ENCODE results near the gene MPO. TPM values are rescaled to one million over a fixed set of nuclear protein-coding genes. Genes with fewer than 3 reads are reported as not detected.

Gene MPO
- total RNA-seq, 1 experiment from 2014 or later: not detected

- Histone ChIP-seq H3K79me2 (ENCODE audit: low read depth) (no peaks in the 10 kb centered on the region), H3K27me3 (ENCODE audit: insufficient read depth, low read depth) (peaks cover 76% of the 10 kb centered on the region), H3K36me3 (ENCODE audit: low read depth) (no peaks in the 10 kb centered on the region), H2AFZ (no peak overlapping the region), H3K9me3 (ENCODE audit: insufficient read depth, low read depth) (no peaks in the 10 kb centered on the region), H4K20me1 (ENCODE audit: insufficient read depth) (no peaks in the 10 kb centered on the region), H3F3A (ENCODE audit: insufficient read depth, low read depth) (no peaks in the 10 kb centered on the region), H3K4me2 (no peak overlapping the region), H3K4me3 (no peak overlapping the region), H3K4me1 (replicated peaks; ENCODE audit: insufficient read depth) (no peaks in the 10 kb centered on the region), H3K27ac (no peak overlapping the region), H3K9me2 (ENCODE audit: insufficient read depth) (no peaks in the 10 kb centered on the region)
- intact Hi-C loops (cut with micrococcal nuclease; ENCODE audit: unreplicated experiment): no loop called here
- ChIA-PET CTCF (no interaction called here), POLR2A (ENCODE audit: unreplicated experiment) (interaction anchor here (0.5 to 0.6 kb wide), 2 partner anchors 141 to 193 kb away, joined by 3 to 9 read pairs; no protein-coding TSS in a partner anchor)
- no TSS peak for BruUV-seq (replicated peaks)
- no peak for DNase-seq
- TF ChIP-seq, protein P1, sequence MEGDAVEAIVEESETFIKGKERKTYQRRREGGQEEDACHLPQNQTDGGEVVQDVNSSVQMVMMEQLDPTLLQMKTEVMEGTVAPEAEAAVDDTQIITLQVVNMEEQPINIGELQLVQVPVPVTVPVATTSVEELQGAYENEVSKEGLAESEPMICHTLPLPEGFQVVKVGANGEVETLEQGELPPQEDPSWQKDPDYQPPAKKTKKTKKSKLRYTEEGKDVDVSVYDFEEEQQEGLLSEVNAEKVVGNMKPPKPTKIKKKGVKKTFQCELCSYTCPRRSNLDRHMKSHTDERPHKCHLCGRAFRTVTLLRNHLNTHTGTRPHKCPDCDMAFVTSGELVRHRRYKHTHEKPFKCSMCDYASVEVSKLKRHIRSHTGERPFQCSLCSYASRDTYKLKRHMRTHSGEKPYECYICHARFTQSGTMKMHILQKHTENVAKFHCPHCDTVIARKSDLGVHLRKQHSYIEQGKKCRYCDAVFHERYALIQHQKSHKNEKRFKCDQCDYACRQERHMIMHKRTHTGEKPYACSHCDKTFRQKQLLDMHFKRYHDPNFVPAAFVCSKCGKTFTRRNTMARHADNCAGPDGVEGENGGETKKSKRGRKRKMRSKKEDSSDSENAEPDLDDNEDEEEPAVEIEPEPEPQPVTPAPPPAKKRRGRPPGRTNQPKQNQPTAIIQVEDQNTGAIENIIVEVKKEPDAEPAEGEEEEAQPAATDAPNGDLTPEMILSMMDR (conservative IDR thresholded peaks at IDR 0.05): no peak
- no peak for TF ChIP-seq EZH2 (IDR thresholded peaks at IDR 0.05; ENCODE audit: low read depth)
Observed at GRCh38 chr17:58326609-58327362, 46.1 kb upstream of the MPO start.

DNA sequence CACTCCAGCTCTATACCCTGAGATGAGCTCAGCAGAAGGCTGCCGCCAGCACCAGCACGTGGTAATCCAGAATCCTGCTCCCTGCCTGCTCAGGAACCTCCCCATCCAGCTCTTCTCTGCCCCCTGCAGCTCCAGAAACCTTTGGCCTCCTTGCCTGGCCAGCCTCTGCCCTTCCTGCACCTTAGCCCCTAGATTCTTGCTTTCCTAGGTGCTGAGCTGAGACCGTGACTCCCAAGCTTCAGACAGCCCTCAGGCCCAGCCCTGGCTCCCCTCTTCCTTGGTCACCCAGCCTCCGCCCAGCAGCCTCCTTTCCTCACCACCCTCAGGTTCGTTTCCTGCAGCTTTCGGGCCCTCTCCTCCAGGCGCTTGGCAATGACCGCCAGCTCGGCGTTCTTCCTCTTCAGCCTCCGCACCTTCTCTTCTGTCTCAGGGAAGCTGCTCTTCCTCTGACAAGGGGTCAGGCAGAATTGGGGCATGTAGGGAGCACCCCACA, 45.3 kb upstream of the MPO start:
- no peaks in the 10 kb centered on the region for H3K79me2 ChIP-seq (ENCODE audit: low read depth)
- no peaks in the 10 kb centered on the region for H3K9me3 ChIP-seq (ENCODE audit: insufficient read depth, low read depth)
- intact Hi-C loops (cut with micrococcal nuclease; ENCODE audit: unreplicated experiment): no loop called here
- H3K9me2 ChIP-seq (ENCODE audit: insufficient read depth): no peaks in the 10 kb centered on the region
- CTCF ChIA-PET: no interaction called here
- no peaks in the 10 kb centered on the region for H3F3A ChIP-seq (ENCODE audit: insufficient read depth, low read depth)
- H2AFZ ChIP-seq: no peak overlapping the region
- H3K27ac ChIP-seq: no peak overlapping the region
- no peak for DNase-seq
- H3K36me3 ChIP-seq (ENCODE audit: low read depth): no peaks in the 10 kb centered on the region
- H3K4me1 ChIP-seq (replicated peaks; ENCODE audit: insufficient read depth): no peaks in the 10 kb centered on the region
- no peak for TF ChIP-seq EZH2 (IDR thresholded peaks at IDR 0.05; ENCODE audit: low read depth)
- TF ChIP-seq, protein P1 (conservative IDR thresholded peaks at IDR 0.05): no peak
- BruUV-seq (replicated peaks): no TSS peak
- H3K4me3 ChIP-seq: no peak overlapping the region
- H4K20me1 ChIP-seq (ENCODE audit: insufficient read depth): no peaks in the 10 kb centered on the region
- POLR2A ChIA-PET (ENCODE audit: unreplicated experiment): interaction anchor here (0.6 kb wide), 2 partner anchors 193 to 387 kb away, joined by 5 to 9 read pairs; no protein-coding TSS in a partner anchor
- H3K4me2 ChIP-seq: no peak overlapping the region
- H3K27me3 ChIP-seq (ENCODE audit: insufficient read depth, low read depth): peaks cover 77% of the 10 kb centered on the region

- TF ChIP-seq, protein P1 (conservative IDR thresholded peaks at IDR 0.05): no peak
- no peak for TF ChIP-seq EZH2 (IDR thresholded peaks at IDR 0.05; ENCODE audit: low read depth)
Observed at GRCh38 chr17:58325289-58325726, 44.6 kb upstream of the MPO start.

More at GRCh38 chr17:58325289-58325726, 44.6 kb upstream of the MPO start:
- no peak overlapping the region for H3K4me3 ChIP-seq
- no peak overlapping the region for H3K27ac ChIP-seq
- H2AFZ ChIP-seq: no peak overlapping the region
- H3F3A ChIP-seq (ENCODE audit: insufficient read depth, low read depth): no peaks in the 10 kb centered on the region
- BruUV-seq (replicated peaks): no TSS peak
- POLR2A ChIA-PET (ENCODE audit: unreplicated experiment): no interaction called here
- intact Hi-C loops (cut with micrococcal nuclease; ENCODE audit: unreplicated experiment): no loop called here
- CTCF ChIA-PET: no interaction called here
- no peaks in the 10 kb centered on the region for H3K4me1 ChIP-seq (replicated peaks; ENCODE audit: insufficient read depth)
- H4K20me1 ChIP-seq (ENCODE audit: insufficient read depth): no peaks in the 10 kb centered on the region
- no peak for DNase-seq
- H3K27me3 ChIP-seq (ENCODE audit: insufficient read depth, low read depth): peaks cover 83% of the 10 kb centered on the region
- H3K36me3 ChIP-seq (ENCODE audit: low read depth): no peaks in the 10 kb centered on the region
- no peaks in the 10 kb centered on the region for H3K79me2 ChIP-seq (ENCODE audit: low read depth)
- H3K9me3 ChIP-seq (ENCODE audit: insufficient read depth, low read depth): no peaks in the 10 kb centered on the region
- H3K9me2 ChIP-seq (ENCODE audit: insufficient read depth): no peaks in the 10 kb centered on the region
- no peak overlapping the region for H3K4me2 ChIP-seq

All from PC-9 (cell line).